SHP77 (cell line): ENCODE measurements around the gene GALNTL6.
A peak's percentile ranks its signal among the peaks of the same experiment; 100 is the strongest.

ENCODE experiments used
- DNase-seq, 2 experiments: peaks; one replicate each; lab custom pipeline; 2025; lab: John Stamatoyannopoulos, UW

Gene GALNTL6

DNA sequence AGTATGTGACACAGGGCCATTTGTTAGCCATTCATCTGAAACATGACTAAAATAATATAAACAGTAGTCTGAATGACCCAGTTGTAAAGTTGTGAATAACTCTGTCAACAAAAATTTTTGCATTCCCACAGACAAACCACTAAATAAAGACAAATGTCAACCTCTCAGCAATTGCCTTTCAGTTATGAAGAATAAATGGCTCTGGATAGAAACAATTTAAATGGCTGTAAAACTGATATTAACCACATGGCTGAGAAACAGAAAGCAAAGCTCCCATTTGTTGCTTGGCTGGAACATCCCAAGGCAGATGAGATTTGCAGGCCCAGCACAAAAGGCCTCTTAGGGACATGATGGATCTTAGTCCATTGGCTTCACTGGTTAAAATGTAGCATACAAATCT is 296.3 kb downstream of the GALNTL6 start:
- DNase-seq = no peak

DNA sequence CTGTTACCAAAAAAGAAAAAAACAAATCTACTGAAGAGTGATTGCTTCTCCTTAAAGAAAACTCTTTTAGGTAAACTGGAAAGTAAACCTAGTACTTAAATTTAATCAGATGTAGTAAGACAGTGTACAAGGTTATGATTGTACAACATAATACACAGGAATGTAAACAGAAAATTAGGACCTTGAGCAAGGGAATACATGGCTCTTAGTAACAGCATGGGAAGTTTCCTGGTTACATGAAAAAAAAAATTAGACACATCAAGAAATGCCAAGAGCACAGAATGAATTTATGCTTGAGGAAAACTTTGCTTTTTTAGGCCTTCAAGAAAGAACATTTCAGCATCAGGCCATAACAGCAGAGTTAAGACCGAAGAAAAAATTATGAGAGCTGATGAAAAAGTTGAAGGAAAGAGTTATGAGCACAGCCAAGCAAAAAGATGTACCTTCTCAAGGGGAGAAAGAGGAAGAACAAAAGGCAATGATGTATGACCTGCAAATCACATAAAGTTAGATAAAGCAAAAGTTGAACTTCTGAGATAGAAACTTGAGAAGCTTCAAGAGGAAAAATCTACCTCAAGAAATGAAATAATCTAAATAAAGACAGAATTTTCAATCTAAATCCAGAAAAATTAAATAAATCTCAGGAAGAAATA is 311.6 kb downstream of the GALNTL6 start:
- DNase-seq = no peak

DNA sequence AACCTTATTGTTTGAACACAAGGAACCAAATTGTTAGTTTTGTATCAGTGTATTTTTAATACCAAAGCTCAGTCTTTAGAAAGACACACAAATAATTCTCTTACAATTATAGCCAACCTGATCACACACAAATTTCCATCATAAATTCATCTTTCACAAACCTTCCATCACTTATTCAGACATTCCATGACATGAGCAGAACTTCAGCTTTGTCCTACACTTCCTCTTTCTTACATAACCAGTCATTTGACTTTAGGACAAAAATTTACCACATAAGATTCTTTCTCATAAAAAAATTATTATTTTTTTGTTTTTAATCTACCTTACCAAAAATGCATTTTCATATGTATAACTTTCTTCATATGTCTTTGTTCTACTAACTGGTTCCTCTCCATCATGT is 312.2 kb downstream of the GALNTL6 start:
- DNase-seq = no peak

DNA sequence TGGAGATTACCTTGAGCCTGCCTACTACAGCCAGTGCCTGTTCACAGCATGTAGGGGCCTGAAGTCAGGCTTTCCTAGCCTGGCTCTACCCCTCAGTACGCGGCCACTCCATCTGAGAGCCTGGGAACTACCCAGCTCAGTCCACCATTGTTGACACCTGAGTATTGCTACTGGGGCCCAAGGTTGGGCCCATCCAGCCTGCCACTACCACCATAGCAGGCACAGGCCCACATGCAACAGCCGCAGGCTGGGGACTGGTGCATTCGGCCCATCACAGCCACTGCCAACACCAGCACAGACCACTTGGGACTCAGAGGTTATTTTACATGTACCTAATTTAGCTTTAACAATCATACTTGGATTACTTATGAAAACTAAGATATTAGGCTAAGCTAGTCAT is 314.0 kb downstream of the GALNTL6 start:
- DNase-seq = no peak

DNA sequence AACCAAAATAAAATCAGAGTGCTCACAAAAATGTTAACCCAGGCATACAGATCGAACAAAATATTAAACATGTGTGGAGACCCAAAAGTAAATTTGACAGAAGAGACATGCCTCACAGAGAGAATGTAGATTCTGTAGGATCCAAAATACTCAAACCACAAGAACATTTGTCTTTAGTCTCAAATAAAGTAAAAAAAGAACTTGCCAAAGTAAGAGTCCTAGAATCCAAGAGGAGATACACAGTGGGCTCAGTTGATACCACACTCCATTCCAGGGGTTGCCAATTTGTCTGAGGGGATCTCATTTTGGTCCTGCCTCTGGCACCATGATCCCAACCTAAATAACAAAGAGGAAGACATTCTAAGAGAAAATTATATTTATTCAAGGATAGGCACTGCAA is 316.4 kb downstream of the GALNTL6 start:
- DNase-seq = no peak

DNA sequence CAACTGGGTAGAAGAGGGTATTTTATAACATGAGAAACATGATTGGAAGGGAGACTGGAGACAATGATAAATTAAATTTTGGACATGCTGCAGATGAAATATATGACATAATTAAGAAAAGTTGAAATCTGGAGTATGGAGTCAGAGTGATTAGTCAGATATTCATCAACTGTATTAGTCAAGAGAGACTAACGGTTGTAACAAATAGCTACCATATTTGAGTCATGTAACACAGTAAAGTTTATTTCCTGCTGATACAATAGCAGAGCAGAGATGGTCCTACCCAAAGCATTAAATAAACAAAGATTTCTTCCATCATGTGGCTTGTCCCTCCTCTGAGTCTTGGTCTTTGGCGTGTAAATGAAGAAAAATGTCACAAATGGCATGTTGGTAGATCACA is 321.3 kb downstream of the GALNTL6 start:
- no peak for DNase-seq

DNA sequence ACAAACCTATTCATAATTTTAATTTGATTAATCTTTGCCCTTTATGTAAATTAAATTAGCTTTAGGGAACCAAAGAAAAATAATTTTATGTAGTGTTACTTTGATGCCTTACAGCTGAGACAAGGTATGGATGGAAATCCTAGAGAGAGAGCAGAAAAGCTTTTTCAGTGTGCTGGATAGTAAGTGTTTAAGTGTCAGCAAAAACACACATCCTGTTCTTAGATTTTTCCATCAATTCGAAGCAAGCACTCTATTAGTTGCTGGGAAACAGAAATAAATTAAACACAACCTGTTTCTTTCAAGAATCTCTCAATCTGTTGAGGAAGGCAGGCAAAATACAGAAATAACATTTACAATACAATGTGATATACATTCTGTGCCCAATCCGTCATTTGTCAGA is 327.8 kb downstream of the GALNTL6 start:
- no peak for DNase-seq

DNA sequence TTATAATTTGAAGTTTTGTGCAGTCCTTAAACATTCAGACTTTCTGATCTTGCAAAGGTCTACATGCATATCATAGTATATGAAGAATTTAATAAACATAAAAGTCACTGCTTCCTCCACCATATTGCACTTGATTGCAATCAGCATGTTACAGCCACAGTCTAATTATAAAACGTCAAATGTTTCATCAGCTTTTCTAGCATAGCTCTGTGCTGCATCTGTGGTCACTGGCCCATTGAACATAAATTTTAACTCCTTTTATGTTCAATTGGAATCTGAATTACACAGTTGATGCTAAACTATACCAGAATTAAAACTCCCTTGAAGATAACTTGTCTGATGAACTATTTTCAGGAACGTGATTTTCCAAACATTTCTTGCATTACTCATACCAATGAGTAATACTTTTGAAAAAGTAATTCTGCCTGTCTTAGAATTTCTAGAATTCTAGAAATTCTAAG is 329.1 kb downstream of the GALNTL6 start:
- DNase-seq = no peak

DNA sequence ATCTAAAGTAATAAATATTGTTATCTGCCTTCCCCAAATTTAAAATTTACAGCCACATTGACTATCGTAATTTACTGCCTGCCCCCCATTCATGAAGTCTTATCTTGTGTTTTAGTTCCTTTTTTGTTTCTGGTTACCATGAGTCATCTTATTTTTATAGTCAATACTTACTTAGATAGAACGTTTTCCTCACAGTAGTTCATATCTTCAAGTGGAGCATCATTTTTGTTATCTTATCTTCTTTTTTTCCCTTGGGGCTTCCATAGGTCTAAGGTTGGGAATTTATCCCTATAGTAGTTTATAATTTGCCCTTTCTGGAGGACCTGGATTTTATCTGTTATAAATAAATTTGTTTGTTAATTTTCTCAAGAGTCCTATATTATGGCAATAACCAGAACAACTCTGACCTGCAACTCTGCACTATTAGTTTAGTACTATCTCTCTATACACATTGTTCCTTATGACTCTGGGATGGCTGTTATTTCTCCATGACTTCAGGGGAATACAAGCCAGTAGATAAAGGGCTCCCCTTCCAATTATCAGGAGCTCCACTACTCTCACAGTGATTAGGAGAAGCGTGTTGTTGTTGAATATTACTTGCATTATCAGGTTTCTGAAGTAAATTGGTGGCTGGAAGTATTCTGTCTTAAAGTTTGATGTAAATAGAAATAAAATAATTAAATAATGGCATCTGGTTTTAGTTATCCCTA is 330.6 kb downstream of the GALNTL6 start:
- no peak for DNase-seq

DNA sequence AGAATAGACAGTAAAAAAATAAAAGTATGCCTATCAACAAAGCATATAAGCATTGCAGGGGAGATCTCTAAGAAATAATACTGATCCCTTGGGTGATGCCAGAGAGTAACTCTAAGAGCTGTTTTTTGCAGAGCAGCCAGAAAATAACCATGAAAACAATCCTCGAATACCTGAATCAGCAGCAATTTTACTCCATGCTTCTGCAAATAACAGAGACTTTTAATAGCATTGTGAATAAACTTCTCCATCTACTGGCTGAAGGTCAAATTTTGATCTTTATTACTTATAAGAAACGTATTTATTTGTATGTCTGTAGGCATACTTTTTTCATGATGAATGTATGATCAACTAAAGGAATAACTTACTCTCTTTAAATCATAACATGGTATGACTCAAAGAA is 334.5 kb downstream of the GALNTL6 start:
- DNase-seq = no peak

DNA sequence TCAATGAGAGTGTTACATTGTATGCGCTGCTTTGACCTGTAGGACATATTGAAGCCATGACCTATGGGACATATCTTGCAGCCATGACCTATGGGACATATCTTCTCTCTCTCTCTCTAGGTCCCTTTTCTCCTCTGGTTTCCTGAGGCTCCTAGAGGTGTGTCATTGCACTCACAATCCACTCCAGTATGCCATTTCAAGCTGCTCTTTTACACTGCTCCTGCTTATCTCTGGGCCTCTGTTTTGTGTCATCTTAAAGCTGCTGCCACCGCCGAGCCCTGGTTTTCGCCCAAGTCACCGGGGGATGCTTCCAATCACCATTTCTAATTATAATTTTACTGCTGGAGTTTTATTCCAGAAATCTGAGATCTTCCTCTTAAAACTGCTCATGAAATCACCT is 336.1 kb downstream of the GALNTL6 start:
- no peak for DNase-seq

DNA sequence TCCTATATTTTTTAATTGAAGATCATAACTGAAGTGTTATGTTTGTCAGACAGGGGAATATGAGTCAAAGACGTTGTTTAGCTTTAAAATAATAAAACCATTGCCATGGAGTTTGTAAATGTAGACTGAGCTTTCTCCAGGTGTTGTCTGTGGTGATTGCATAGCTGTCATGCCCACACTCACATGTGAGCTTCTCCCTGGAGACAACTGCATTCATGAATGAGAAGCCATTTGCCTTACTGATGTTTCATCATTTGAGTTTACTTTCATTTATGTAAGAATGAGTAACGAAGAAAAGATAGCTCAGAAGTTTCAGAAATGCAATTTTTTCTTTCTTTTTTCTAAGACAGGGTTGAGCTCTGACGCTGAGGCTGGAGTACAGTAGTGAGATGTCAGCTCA is 339.1 kb downstream of the GALNTL6 start:
- DNase-seq = no peak

DNA sequence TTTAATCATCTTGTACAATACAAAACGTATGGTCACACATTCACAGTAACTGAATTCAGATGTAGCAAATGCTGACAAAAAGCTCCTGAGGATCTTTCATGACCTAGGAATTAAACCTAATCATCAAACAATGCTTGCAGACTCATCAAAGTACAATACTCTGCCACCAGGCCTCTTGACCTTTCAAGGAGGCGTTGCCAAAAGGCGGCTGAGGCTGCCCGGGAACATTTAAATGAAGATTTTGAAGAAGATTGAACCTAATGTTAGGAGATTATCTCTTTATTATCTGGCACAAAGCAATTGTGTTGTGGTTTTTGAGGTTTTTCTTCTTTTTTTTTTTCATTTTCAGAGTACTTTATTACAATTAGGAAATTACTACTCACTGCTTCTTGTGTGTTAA is 340.5 kb downstream of the GALNTL6 start:
- DNase-seq = no peak

DNA sequence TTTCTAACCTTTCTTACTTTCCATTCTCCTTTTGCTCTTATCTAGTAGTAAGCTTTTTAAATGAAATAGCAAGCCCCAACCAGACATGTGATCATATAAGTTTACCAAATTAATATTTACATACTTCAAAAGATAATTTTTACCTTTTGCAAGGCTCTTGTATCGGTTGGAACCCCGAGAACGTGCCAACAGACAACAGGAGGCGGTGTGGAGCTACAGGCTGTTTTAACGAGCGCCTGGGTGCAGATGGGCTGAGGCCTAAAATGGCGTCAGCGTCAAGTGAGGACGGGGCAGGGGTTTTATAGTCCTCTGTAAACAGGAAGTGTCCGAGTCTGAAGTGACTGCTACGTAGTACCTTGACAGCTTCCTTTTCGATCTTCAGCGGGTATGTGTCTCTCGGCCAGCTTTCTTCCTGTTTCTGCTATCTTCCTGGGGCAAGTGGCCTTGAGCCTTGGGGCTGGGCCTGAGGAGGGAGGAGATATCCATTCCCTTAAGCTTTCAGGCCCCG is 342.7 kb downstream of the GALNTL6 start:
- no peak for DNase-seq

DNA sequence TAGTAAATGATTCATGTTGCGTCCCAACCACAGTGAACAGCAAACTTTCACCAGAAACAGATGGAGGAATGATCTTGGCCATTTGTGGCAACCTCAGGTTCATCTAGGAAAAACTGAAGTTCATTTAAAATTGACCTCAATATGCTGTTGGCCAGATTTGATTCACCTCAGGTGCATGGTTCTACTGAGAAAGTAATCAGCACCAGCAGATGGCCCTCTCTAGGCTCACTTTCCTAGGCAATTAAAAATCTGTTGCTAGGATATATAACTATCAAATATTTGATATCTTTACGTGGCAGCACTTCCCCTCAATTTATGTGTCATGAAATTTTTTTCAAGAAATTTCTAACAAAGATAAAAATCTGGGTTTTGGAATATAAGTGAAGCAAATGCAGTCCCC is 344.7 kb downstream of the GALNTL6 start:
- DNase-seq = no peak

DNA sequence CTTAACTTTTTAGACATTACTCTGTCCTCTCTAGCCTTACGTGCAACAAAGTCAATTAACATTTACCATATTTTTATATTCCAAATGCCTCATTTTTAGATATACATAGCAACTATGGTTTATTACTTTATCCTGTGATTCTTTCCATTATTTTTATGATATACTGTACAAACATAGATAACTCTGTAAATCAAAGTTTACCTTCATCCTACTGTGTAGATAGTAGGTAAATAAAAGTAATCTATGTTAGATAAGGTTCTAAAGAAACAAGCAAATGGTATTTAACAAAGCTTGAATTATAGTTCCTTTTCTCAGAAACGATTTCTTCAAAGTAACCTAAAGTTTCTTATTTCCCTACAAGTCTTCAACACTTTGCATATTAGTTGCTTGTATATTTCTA is 350.0 kb downstream of the GALNTL6 start:
- no peak for DNase-seq

DNA sequence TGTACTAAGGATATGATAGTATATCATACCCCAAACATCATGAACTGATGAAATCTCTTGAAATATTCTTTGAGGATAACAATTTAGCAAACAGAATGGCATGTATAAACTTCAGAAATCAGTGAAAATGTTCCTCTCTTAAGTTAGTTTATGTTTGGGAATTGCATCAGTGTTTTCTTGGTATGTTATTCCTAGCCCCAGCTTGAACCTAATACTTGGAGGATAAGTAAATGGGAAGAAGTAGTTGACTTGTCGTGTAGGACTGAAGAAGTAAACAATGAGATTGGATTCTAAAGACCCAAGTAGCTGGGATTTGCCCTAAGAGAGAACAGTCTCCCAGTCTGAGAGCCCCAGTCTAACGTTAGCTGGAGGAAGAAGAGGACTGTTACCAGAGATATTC is 355.7 kb downstream of the GALNTL6 start:
- DNase-seq = no peak

DNA sequence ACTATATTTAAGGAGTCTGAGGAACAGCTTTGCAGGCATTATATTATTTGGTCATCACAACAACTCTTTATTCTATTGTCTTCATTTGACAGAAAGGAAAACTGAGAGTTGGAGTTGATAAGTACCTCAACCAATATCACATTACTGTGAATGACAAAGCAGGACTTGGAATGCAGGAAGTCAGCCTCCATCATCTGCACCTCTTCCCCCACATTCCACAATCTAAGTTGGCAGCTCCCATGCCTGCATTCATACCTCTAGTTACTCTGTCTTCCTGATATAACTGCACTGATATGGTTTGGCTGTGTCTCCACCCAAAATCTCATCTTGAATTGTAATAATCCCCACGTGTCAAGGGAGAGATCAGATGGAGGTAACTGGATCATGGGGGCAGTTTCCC is 356.7 kb downstream of the GALNTL6 start:
- DNase-seq = no peak

DNA sequence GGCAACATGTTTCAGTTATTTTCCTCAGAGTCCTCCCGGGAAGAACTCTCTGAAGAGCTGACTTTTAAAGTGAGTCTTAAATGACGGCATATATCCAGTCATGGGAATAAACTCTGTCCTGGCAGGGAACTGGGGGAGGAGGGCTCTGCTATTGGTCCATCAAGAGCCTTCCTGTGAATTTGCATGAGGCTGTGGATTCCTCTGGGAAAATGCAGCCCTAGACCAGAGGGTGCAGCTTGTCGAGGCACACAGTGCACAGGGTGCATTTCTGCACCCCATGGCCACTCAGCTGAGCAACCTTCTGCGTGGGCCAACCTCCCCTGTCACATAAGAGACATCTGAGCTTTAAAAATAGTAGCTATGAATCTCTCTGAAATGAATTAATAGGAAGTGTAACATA is 360.0 kb downstream of the GALNTL6 start:
- no peak for DNase-seq

DNA sequence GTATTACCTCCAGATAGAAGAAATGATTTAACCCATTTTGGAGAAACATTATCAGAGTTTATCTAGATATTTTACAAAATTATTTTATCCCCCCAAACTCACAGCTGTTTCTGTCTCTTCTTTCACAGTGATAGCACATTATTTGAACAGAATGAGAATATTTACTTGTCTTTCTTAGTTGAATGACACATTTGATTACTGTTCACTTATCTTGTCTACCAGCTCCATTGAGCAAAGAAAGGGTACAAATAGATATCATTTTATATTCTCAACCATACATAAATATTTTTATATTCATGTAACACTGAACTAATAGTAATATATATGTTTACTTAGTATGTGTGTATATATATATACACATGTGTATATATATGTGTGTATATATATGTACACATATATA is 364.2 kb downstream of the GALNTL6 start:
- DNase-seq = no peak

DNA sequence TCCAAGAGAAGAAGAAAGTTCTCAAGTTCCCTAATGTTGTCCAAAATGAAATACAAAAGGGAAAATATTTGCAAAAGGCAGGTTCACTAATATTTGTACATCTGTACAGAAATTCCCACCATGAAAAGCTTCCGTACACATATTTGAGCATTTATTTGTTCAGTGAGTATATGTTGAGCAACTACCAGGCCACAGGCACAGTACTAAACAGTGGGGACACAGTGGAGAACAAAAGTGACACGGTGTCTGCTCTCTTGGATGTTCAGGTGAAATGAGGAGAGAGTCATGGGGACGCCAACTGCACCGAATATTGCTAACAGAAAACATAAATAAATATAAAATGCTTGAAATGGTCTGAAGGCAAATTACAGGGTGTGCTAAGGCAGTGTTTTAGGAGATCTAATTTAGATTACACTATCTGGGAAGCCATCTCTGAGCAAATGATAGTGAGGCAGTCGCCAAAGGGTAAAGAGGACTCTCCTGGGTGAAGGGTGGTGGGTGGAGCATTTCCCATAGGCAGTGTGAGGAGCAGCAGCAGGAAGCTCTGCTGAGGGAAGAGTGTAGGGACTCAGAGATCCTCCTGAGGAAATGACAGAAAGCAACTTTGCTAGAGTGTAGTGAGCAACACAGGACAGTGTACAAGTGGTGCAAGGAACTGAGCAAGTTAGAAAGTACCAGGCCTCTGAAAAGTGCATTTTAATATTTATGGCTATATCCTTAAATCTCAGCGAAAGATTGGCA is 375.2 kb downstream of the GALNTL6 start:
- peak; percentile 32 to 53 for DNase-seq

DNA sequence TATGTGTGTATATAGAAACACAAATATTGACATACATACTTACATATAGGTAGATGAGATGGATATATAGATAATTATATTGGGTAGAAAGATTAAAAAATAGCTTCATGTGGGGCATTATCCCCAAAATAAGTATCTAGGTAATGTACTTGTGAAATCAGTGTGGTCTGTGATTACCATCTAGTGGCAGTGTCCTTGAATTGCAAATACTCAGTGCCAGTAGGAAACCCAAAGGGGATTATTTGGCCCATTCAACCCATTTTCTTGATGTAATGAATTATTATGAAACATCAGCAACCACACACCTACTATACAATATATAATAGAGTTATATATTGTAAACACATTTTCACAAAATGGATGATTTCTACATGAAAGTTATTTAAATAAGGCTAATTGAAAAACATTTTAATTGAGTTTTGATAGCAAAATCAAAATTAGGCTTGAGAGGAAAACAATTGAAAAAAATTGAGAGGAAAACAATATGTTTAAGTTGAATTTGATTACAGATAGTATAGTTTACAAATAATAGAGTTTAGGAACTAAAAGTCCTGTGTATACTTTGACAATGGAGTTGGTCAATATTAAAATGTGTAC is 389.4 kb downstream of the GALNTL6 start:
- no peak for DNase-seq

DNA sequence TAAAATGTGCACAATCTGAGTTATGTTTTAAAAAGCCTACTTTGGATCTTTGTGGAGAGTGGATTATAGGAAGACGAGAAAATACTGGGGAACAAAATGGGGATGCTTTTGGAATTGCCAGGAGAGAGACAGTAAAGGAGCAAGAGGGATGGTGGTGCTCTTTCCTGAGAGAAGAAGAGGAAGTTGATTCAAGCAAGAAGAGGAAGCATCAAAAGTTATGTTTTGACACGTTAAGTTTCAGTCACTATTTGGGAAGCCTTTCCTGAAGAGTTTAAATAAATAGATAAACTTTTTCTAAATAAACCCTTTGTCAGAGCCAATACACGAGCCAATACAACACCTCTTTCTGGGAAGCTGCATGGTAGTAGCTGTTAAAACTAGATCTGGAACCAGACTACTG is 394.1 kb downstream of the GALNTL6 start:
- DNase-seq = no peak
